HG03139 (cell line): ENCODE measurements around the gene CGNL1.

Experiments used
- ATAC-seq: cut with Tn5 transposase; IDR thresholded peaks from one replicate; pipeline ENCODE4 v1.9.1; 2021; ENCODE audit not compliant: unreplicated experiment

Gene CGNL1

GRCh38 chr15:57348081-57348480, 28.2 kb upstream of the CGNL1 start:
- no peak for ATAC-seq

- ATAC-seq: no peak
These were observed 23.6 kb upstream of the CGNL1 start for GRCh38 chr15:57352535-57353316.

- ATAC-seq: no peak
These were observed 22.9 kb upstream of the CGNL1 start for GRCh38 chr15:57353317-57353804.

GRCh38 chr15:57354436-57355123, 21.7 kb upstream of the CGNL1 start:
- no peak for ATAC-seq

GRCh38 chr15:57355259-57355658, 21.0 kb upstream of the CGNL1 start:
- no peak for ATAC-seq

- ATAC-seq: no peak
These were observed 20.1 kb upstream of the CGNL1 start for GRCh38 chr15:57356178-57356577.

- no peak for ATAC-seq
These were observed 19.7 kb upstream of the CGNL1 start for GRCh38 chr15:57356636-57357035.

- ATAC-seq: no peak
These were observed 18.5 kb upstream of the CGNL1 start for GRCh38 chr15:57357799-57358198.

- ATAC-seq: no peak
These were observed 17.7 kb upstream of the CGNL1 start for GRCh38 chr15:57358571-57358970.

GRCh38 chr15:57363661-57364060, 12.6 kb upstream of the CGNL1 start:
- ATAC-seq: no peak

GRCh38 chr15:57364282-57365007, 11.9 kb upstream of the CGNL1 start:
- ATAC-seq: no peak

- no peak for ATAC-seq
These were observed 8.7 kb upstream of the CGNL1 start for GRCh38 chr15:57367556-57367955.

GRCh38 chr15:57370929-57371328, 5.4 kb upstream of the CGNL1 start:
- no peak for ATAC-seq

- no peak for ATAC-seq
These were observed 2.9 kb upstream of the CGNL1 start for GRCh38 chr15:57373251-57373881.

- ATAC-seq: no peak
These were observed 2.4 kb upstream of the CGNL1 start for GRCh38 chr15:57373882-57374276.

- ATAC-seq: no peak
These were observed 582 bp downstream of the CGNL1 start for GRCh38 chr15:57376696-57377477.

GRCh38 chr15:57377478-57377847, 1.2 kb downstream of the CGNL1 start:
- ATAC-seq: no peak

- ATAC-seq: no peak
These were observed 3.2 kb downstream of the CGNL1 start for GRCh38 chr15:57379487-57379886.

- ATAC-seq: no peak
These were observed 4.5 kb downstream of the CGNL1 start for GRCh38 chr15:57380854-57381253.

- ATAC-seq: no peak
These were observed 5.9 kb downstream of the CGNL1 start for GRCh38 chr15:57382215-57382614.

- no peak for ATAC-seq
These were observed 6.7 kb downstream of the CGNL1 start for GRCh38 chr15:57382969-57383368.
